Stomach smooth muscle (tissue), 2 donors: Measurements from ENCODE around the gene CD6.

Experiments used
- H3K27ac ChIP-seq: one replicate; pipeline ENCODE4 v1.7.0; 2013; ENCODE audit warnings: mild to moderate bottlenecking, low read length, inconsistent platforms
- H3K27me3 ChIP-seq, 2 donors: one replicate each; pipeline ENCODE4 v1.7.0; 2013; ENCODE audit warnings: low read length in 2 of 2; ENCODE audit not compliant: insufficient read depth in 2 of 2, control insufficient read depth in 1 of 2
- H3K36me3 ChIP-seq, 2 donors: one replicate each; pipeline ENCODE4 v1.7.0; 2013; ENCODE audit warnings: low read length in 2 of 2; ENCODE audit not compliant: control insufficient read depth in 2 of 2, insufficient read depth in 2 of 2
- H3K4me1 ChIP-seq: one replicate; pipeline ENCODE4 v1.7.0; 2013; ENCODE audit warnings: low read length; ENCODE audit not compliant: control insufficient read depth, insufficient read depth
- H3K4me3 ChIP-seq, 2 donors: one replicate each; pipeline ENCODE4 v1.7.0; 2013; ENCODE audit warnings: low read length in 2 of 2
- H3K9ac ChIP-seq, 2 donors: one replicate each; pipeline ENCODE4 v1.7.0; 2013; ENCODE audit warnings: low read length in 2 of 2, mild to moderate bottlenecking in 1 of 2
- H3K9me3 ChIP-seq, 2 donors: one replicate each; pipeline ENCODE4 v1.7.0; 2013; ENCODE audit warnings: low read length in 2 of 2; ENCODE audit not compliant: control insufficient read depth in 2 of 2
- donor health status: healthy.
- donor health status: Pancreatic carcinoma.

Gene CD6, protein sequence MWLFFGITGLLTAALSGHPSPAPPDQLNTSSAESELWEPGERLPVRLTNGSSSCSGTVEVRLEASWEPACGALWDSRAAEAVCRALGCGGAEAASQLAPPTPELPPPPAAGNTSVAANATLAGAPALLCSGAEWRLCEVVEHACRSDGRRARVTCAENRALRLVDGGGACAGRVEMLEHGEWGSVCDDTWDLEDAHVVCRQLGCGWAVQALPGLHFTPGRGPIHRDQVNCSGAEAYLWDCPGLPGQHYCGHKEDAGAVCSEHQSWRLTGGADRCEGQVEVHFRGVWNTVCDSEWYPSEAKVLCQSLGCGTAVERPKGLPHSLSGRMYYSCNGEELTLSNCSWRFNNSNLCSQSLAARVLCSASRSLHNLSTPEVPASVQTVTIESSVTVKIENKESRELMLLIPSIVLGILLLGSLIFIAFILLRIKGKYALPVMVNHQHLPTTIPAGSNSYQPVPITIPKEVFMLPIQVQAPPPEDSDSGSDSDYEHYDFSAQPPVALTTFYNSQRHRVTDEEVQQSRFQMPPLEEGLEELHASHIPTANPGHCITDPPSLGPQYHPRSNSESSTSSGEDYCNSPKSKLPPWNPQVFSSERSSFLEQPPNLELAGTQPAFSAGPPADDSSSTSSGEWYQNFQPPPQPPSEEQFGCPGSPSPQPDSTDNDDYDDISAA

DNA sequence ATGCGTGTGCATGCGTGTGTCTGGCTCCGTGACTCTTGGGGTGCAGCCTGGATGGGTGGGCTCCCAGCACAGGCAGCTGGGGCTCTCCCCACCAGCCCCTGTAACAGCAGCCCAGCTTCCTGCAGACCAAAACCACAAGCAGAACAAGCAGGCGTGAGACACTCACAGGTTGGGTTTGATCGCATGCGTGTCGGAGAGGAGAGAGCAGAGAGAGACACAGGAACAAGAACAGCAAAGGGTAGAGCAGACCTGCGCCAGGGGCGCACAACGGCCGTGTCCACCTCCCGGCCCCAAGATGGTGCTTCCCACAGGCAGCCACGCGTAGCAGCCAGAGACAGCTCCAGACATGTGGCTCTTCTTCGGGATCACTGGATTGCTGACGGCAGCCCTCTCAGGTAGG lies at the start of gene CD6:
Gene CD6, plus strand, starts transcription at position 161 of the 400 bp plus-strand sequence. Its CDS starts 186 bp downstream, at position 347.
- Histone ChIP-seq H3K4me3 (no peak within 1 kb of the TSS), H3K27ac (no peak within 1 kb of the TSS), H3K9ac (no peak within 1 kb of the TSS), H3K27me3 (no peaks in the 10 kb centered on the region), H3K36me3 (no peaks in the 10 kb centered on the region), H3K4me1 (no peaks in the 10 kb centered on the region), H3K9me3 (no peaks in the 10 kb centered on the region)

DNA sequence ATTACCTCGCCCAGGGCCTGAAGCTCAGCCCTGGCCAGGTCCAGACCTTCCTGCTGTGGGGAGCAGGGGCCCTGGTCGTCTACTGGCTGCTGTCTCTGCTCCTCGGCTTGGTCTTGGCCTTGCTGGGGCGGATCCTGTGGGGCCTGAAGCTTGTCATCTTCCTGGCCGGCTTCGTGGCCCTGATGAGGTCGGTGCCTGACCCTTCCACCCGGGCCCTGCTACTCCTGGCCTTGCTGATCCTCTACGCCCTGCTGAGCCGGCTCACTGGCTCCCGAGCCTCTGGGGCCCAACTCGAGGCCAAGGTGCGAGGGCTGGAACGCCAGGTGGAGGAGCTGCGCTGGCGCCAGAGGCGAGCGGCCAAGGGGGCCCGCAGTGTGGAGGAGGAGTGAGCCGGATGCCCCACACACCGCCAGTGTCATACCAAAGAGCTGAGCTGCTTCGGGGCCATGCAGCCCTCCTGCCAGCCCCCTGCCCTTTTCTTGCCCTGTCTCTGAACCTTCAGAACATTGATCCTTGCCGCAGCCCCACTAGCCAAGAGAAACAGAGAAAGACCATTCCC lies 49.6 kb upstream of the CD6 start:
- Histone ChIP-seq H3K4me1 (peaks cover 32% of the 10 kb centered on the region), H3K9me3 (no peaks in the 10 kb centered on the region), H3K36me3 (peaks cover 35 to 39% of the 10 kb centered on the region in 2 donors), H3K27me3 (peaks cover 20 to 28% of the 10 kb centered on the region in 2 donors), H3K27ac (no peak overlapping the region), H3K9ac (no peak overlapping the region), H3K4me3 (no peak overlapping the region)

DNA sequence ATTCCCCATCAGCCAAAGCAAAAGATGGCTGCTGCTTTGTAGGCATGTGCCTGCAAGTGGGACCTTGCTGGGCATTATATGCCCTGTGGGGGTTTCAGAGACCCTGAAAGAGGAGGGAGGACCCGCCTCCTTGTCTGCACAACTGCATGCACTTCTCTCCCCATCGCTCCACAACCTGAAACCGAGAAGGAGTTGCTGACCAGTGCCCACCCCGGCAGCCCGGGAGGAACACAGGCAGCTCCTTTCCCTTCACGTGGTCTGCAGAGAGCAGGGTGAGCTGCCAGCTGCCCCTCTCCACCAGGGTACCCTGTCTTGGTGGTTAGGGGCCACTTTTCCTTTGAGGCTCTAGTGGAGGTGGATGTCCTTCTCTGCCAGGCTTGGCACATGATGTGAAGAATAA lies 48.6 kb upstream of the CD6 start:
- peaks cover 30% of the 10 kb centered on the region for H3K4me1 ChIP-seq
- no peak overlapping the region for H3K4me3 ChIP-seq
- no peaks in the 10 kb centered on the region for H3K9me3 ChIP-seq
- peaks cover 23 to 31% of the 10 kb centered on the region in 2 donors for H3K27me3 ChIP-seq
- H3K36me3 ChIP-seq, result peaks cover 35 to 39% of the 10 kb centered on the region in 2 donors
- no peak overlapping the region for H3K9ac ChIP-seq
- H3K27ac ChIP-seq, result no peak overlapping the region

DNA sequence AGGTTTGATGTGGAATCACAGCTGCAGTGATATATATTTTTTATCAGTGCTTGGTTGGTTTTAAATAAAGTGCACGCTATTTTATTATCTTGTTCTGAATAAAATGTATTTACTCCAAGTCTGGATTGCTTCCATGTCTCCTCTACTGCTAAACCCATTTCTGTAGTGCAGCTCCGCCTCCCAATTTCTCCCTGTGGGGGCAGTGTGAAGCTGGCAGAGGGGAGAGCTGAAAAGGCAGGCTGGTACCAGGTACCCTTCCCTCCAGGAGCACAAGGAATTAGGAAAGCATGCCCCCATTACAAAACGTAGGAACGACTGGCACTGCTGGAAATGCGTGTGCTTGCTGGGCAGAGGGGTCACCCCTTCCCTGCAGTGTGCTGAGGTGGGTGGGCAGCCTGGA lies 48.2 kb upstream of the CD6 start:
- Histone ChIP-seq H3K9ac (peak overlapping the region in 1 of 2 donors; percentile 5), H3K4me1 (peaks cover 30% of the 10 kb centered on the region), H3K9me3 (no peaks in the 10 kb centered on the region), H3K27me3 (peaks cover 23 to 35% of the 10 kb centered on the region in 2 donors), H3K4me3 (no peak overlapping the region), H3K27ac (no peak overlapping the region), H3K36me3 (peaks cover 35 to 39% of the 10 kb centered on the region in 2 donors)

DNA sequence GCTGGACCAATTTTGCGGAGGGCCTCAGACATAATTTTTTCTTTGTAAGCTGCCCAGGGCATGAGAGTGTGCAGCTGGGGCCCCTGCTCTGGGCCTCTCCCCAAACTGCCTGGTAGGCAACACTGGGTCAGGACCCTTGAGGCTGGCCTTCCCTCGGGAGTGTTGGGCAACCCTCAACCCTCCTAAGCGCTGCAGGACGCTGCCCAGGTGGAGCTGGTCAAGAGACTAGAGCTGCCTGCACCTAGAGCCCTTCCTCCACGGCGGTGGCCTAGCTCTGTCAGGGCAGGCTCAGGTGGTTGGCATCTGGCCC lies 47.7 kb upstream of the CD6 start:
- H3K27me3 ChIP-seq, result peaks cover 23 to 35% of the 10 kb centered on the region in 2 donors
- no peak overlapping the region for H3K27ac ChIP-seq
- H3K36me3 ChIP-seq, result peaks cover 35 to 39% of the 10 kb centered on the region in 2 donors
- no peaks in the 10 kb centered on the region for H3K9me3 ChIP-seq
- no peak overlapping the region for H3K9ac ChIP-seq
- H3K4me3 ChIP-seq, result peak overlapping the region; percentile 50 to 69
- H3K4me1 ChIP-seq, result peaks cover 29% of the 10 kb centered on the region

DNA sequence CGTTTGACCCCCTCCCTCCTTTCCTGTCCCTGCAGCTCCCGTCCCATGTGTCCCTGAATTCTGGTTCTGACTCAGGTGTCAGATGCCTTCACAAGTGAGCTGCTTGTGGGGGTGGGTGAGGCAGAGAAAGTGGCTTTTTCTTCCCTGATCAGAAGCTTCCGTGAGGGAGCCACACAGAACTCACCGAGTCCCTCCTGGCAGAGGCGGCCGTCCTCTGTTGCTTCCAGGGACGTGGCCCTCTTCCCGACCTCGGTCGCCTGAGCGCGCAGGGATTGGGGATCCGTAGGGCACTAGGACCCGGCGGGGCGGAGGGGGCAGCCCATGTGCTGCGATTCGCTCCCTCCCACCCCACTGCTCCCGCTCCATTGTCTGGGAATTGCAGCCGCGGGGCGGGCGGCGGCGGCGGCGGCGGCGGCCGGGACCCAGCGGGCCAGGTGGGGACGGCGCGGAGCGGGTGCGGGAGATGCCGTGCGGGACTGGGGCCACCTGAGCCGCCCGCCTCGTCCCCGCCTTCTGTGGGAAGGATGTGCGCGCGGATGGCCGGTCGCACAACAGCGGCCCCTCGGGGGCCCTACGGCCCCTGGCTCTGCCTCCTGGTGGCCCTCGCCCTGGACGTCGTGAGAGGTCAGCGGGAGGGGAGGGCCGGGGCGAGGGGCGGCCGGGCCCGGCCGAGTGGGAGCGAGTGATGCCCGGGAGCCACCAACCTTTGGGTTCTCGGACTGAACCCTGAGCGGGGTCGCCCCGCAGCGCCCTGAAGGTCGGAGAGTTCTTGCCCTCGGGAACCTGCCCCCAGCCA lies 47.2 kb upstream of the CD6 start, which contains the start of gene TMEM132A:
Gene TMEM132A, plus strand, starts transcription at position 351 of the 796 bp plus-strand sequence. Its CDS starts 174 bp downstream, at position 525.
- H3K9ac ChIP-seq, result peak within 1 kb of the TSS; percentile 31 to 36
- peak within 1 kb of the TSS; percentile 50 to 69 for H3K4me3 ChIP-seq
- no peak within 1 kb of the TSS for H3K27ac ChIP-seq
- no peaks in the 10 kb centered on the region for H3K9me3 ChIP-seq
- H3K4me1 ChIP-seq, result peaks cover 26% of the 10 kb centered on the region
- H3K36me3 ChIP-seq, result peaks cover 35 to 37% of the 10 kb centered on the region in 2 donors
- peaks cover 23 to 35% of the 10 kb centered on the region in 2 donors for H3K27me3 ChIP-seq

DNA sequence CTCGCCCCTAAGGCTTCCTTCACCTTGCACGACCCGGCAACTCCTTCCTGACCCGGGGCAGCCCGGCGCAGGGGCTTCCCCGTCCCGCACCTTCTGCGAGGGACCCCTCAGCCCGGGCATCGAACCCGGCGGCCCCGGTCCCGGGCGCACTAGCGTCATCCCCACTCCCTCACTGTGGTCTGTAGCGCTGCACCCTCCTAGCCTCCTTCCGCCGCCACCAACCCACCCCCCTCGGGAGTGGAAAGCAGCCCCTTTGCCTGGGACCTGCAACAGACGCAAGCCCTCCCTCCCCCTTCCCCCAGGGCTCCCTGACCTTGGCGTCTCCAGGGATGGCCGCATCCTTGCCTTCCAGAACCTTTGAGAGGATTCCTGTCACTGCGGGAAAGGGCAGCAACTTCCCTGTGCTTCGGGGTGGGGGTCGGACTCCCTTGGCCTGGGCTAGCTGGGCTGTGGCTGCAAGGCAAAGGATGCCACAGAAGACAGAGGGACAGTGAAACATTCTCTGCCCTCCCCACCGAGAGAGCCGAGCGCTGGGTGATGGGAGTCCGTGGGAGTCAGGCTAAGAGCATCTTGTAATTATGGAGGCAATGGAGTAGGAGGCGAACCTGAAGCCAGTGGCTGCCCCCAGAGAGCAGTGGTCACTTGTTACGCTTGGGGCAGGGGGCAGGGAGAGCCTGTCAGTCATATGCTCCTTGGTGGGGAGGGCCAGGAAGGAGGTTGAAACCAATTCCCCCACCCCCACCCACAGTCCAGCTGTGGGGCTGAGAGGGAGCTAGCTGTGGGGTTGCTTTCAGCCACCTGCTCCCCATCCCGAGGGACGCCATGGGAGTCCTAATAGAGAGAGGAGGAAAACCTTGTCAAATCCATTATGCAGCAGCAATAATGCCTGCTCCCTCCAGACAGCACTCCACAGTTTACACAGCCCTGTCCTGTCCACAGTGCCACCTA lies 46.3 kb upstream of the CD6 start:
- peaks cover 29 to 31% of the 10 kb centered on the region in 2 donors for H3K36me3 ChIP-seq
- H3K27me3 ChIP-seq, result peaks cover 23 to 35% of the 10 kb centered on the region in 2 donors
- peaks cover 18% of the 10 kb centered on the region for H3K4me1 ChIP-seq
- peak overlapping the region in 1 of 2 donors; percentile 31 for H3K9ac ChIP-seq
- no peaks in the 10 kb centered on the region for H3K9me3 ChIP-seq
- H3K4me3 ChIP-seq, result peak overlapping the region; percentile 38 to 69
- H3K27ac ChIP-seq, result no peak overlapping the region

DNA sequence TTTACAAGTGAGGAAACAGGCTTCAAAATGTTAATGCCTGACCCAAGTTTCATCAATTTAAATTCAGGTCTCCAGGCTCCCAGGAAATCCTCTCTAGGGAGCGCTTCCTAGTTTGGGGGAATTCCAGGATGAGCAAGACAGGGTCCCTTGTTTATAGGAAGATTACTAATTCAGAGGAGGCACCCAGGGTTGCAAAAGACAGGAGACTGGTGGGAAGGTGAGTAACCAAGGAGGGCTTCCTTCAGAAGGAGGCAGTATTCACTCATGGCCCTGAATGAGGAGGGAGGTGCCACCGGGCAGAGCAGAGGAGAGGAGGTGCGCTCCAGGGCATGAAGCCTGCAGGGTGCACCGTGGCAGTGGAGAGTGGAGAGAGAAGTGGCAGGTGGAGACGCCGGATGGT lies 45.6 kb upstream of the CD6 start:
- Histone ChIP-seq H3K9me3 (no peaks in the 10 kb centered on the region), H3K4me3 (no peak overlapping the region), H3K27me3 (peaks cover 23 to 35% of the 10 kb centered on the region in 2 donors), H3K9ac (no peak overlapping the region), H3K4me1 (peaks cover 18% of the 10 kb centered on the region), H3K27ac (no peak overlapping the region), H3K36me3 (peaks cover 23 to 24% of the 10 kb centered on the region in 2 donors)

DNA sequence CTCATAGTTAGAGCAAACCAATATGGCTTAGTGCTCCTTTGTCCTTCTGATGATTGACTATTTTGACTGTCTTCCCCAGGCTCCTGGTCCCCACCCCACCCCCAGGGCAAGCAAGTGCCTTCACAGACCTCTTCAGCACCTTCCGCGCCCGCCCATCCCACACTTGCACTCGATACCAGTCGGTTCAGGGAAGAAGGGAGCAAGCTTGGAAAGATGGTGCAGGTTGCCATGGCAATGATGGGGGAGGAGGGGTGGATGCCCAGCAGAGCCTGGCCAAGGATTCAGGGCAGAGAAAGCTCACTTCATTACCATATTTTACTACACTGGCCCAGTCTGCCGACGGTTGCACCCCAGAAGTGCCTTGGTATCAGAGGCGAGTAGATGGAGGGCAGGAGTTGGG lies 45.0 kb upstream of the CD6 start:
- Histone ChIP-seq H3K9ac (no peak overlapping the region), H3K9me3 (no peaks in the 10 kb centered on the region), H3K27me3 (peaks cover 23 to 35% of the 10 kb centered on the region in 2 donors), H3K4me1 (peaks cover 18% of the 10 kb centered on the region), H3K27ac (no peak overlapping the region), H3K36me3 (peaks cover 19% of the 10 kb centered on the region in 2 donors), H3K4me3 (no peak overlapping the region)
